NCI-H2029 (cell line): ENCODE measurements around the gene PTPRA.
"Not testable (repeated sequence)": the region's sequence is repeated elsewhere in the genome, so short reads cannot be mapped to it uniquely, and the experiment has no call there.

Source experiments
- DNase-seq: peaks from one replicate; lab custom pipeline; 2025; lab: John Stamatoyannopoulos, UW

The PTPRA gene

GRCh38 chr20:2889797-2890196 lies 16.5 kb downstream of the PTPRA start:
- DNase-seq: no peak

GRCh38 chr20:2890742-2891141 lies 17.5 kb downstream of the PTPRA start:
- no peak for DNase-seq

GRCh38 chr20:2891343-2891742 lies 18.1 kb downstream of the PTPRA start:
- no peak for DNase-seq

GRCh38 chr20:2892376-2892775 lies 19.1 kb downstream of the PTPRA start:
- no peak for DNase-seq

- DNase-seq: no peak
Observed at GRCh38 chr20:2894221-2894620, 20.9 kb downstream of the PTPRA start.

GRCh38 chr20:2895154-2895553 lies 21.9 kb downstream of the PTPRA start:
- not testable (repeated sequence) for DNase-seq

GRCh38 chr20:2899243-2899642 lies 26.0 kb downstream of the PTPRA start:
- no peak for DNase-seq

- DNase-seq: no peak
Observed at GRCh38 chr20:2900845-2901592, 27.7 kb downstream of the PTPRA start.

GRCh38 chr20:2902291-2902690 lies 29.0 kb downstream of the PTPRA start:
- DNase-seq: no peak

GRCh38 chr20:2902818-2903217 lies 29.5 kb downstream of the PTPRA start:
- no peak for DNase-seq

- DNase-seq: no peak
Observed at GRCh38 chr20:2903686-2904085, 30.4 kb downstream of the PTPRA start.

- DNase-seq: no peak
Observed at GRCh38 chr20:2907519-2907918, 34.2 kb downstream of the PTPRA start.

- no peak for DNase-seq
Observed at GRCh38 chr20:2909953-2910352, 36.7 kb downstream of the PTPRA start.

GRCh38 chr20:2911200-2911599 lies 37.9 kb downstream of the PTPRA start:
- no peak for DNase-seq

GRCh38 chr20:2914160-2914559 lies 40.9 kb downstream of the PTPRA start:
- no peak for DNase-seq

GRCh38 chr20:2917266-2917665 lies 44.0 kb downstream of the PTPRA start:
- no peak for DNase-seq

- DNase-seq: no peak
Observed at GRCh38 chr20:2918096-2919049, 45.1 kb downstream of the PTPRA start.

- DNase-seq: no peak
Observed at GRCh38 chr20:2919518-2920245, 46.4 kb downstream of the PTPRA start.

GRCh38 chr20:2920473-2920872 lies 47.2 kb downstream of the PTPRA start:
- DNase-seq: no peak

- no peak for DNase-seq
Observed at GRCh38 chr20:2921506-2921905, 48.2 kb downstream of the PTPRA start.

- no peak for DNase-seq
Observed at GRCh38 chr20:2922957-2923356, 49.7 kb downstream of the PTPRA start.

- no peak for DNase-seq
Observed at GRCh38 chr20:2930538-2930937, 57.3 kb downstream of the PTPRA start.
